Stimulated activated CD8-positive, alpha-beta memory T cell treated with anti-CD3 and anti-CD28 coated beads, Interleukin-12 subunit alpha, Interleukin-12 subunit beta, amount 100 ng/mL, for 1 hour (primary cell): ENCODE results near the gene LRRC25.

Experiments
- DNase-seq: peaks from one replicate; pipeline ENCODE4 v3.0.0-alpha.2; 2020; ENCODE audit warnings: low read depth

The LRRC25 gene

GRCh38 chr19:18435842-18436670, 38.6 kb upstream of the LRRC25 start:
- DNase-seq, result no peak

- DNase-seq, result no peak
These were observed 37.9 kb upstream of the LRRC25 start for GRCh38 chr19:18435178-18435841.

- no peak for DNase-seq
These were observed 37.2 kb upstream of the LRRC25 start for GRCh38 chr19:18434411-18435175.

GRCh38 chr19:18433735-18434398, 36.4 kb upstream of the LRRC25 start:
- no peak for DNase-seq

- DNase-seq, result peak; percentile 37
These were observed 35.7 kb upstream of the LRRC25 start for GRCh38 chr19:18433015-18433691.

- DNase-seq, result no peak
These were observed 35.0 kb upstream of the LRRC25 start for GRCh38 chr19:18432275-18433014.

- DNase-seq, result no peak
These were observed 34.2 kb upstream of the LRRC25 start for GRCh38 chr19:18431351-18432197.

- no peak for DNase-seq
These were observed 33.2 kb upstream of the LRRC25 start for GRCh38 chr19:18430417-18431144.

- DNase-seq, result no peak
These were observed 32.4 kb upstream of the LRRC25 start for GRCh38 chr19:18429717-18430416.

- peak; percentile 77 for DNase-seq
These were observed 31.6 kb upstream of the LRRC25 start for GRCh38 chr19:18428787-18429674.

GRCh38 chr19:18428173-18428786, 30.9 kb upstream of the LRRC25 start:
- no peak for DNase-seq

GRCh38 chr19:18427743-18428113, 30.3 kb upstream of the LRRC25 start:
- no peak for DNase-seq

- no peak for DNase-seq
These were observed 29.8 kb upstream of the LRRC25 start for GRCh38 chr19:18427080-18427742.

- no peak for DNase-seq
These were observed 29.0 kb upstream of the LRRC25 start for GRCh38 chr19:18426416-18426767.

- DNase-seq, result no peak
These were observed 28.3 kb upstream of the LRRC25 start for GRCh38 chr19:18425515-18426415.
